ENCODE data around the gene PLA2G4E.

The PLA2G4E gene

GRCh38 chr15:41939986-41940385 is 80.9 kb downstream of the PLA2G4E start:
- DNase-seq (ENCODE audit: low read depth, low spot score) = no peak
- H3K4me3 ChIP-seq (ENCODE audit: low read depth, low read length) = no peak overlapping the region
- CTCF ChIA-PET = interaction anchor here (1.1 kb wide), 1 partner anchor 9 kb away, joined by 3 read pairs; no protein-coding TSS in a partner anchor
- TF ChIP-seq CTCF (IDR thresholded peaks at IDR 0.05; ENCODE audit: insufficient read depth, low read length, missing control alignments) = no peak
- POLR2A ChIA-PET = interaction anchor here (1.0 to 1.5 kb wide), 3 partner anchors 10 to 32 kb away, joined by 4 to 6 read pairs (median 5); partner anchors contain the start of gene EHD4

GRCh38 chr15:41937568-41937923 is 83.3 kb downstream of the PLA2G4E start:
- no peak for TF ChIP-seq CTCF (IDR thresholded peaks at IDR 0.05; ENCODE audit: insufficient read depth, low read length, missing control alignments)
- ChIA-PET CTCF (interaction anchor here (0.9 kb wide), 1 partner anchor 12 kb away, joined by 4 read pairs; no protein-coding TSS in a partner anchor), POLR2A (no interaction called here)
- H3K4me3 ChIP-seq (ENCODE audit: low read depth, low read length) = no peak overlapping the region
- no peak for DNase-seq (ENCODE audit: low read depth, low spot score)

GRCh38 chr15:41936649-41937567 is 83.9 kb downstream of the PLA2G4E start:
- no peak overlapping the region for H3K4me3 ChIP-seq (ENCODE audit: low read depth, low read length)
- no peak for TF ChIP-seq CTCF (IDR thresholded peaks at IDR 0.05; ENCODE audit: insufficient read depth, low read length, missing control alignments)
- ChIA-PET POLR2A (no interaction called here), CTCF (interaction anchor here (0.9 to 1.0 kb wide), 2 partner anchors 12 to 147 kb away, joined by 4 read pairs; no protein-coding TSS in a partner anchor)
- DNase-seq (ENCODE audit: low read depth, low spot score) = no peak

GRCh38 chr15:41936155-41936554 is 84.7 kb downstream of the PLA2G4E start:
- CTCF ChIA-PET = interaction anchor here (0.6 to 1.0 kb wide), 3 partner anchors 13 to 148 kb away, joined by 3 to 4 read pairs (median 3); no protein-coding TSS in a partner anchor
- POLR2A ChIA-PET = no interaction called here
- no peak for DNase-seq (ENCODE audit: low read depth, low spot score)
- no peak for TF ChIP-seq CTCF (IDR thresholded peaks at IDR 0.05; ENCODE audit: insufficient read depth, low read length, missing control alignments)
- no peak overlapping the region for H3K4me3 ChIP-seq (ENCODE audit: low read depth, low read length)

GRCh38 chr15:41935566-41936020 is 85.2 kb downstream of the PLA2G4E start:
- ChIA-PET CTCF (interaction anchor here (0.6 to 0.7 kb wide), 2 partner anchors 13 to 33 kb away, joined by 3 read pairs; no protein-coding TSS in a partner anchor), POLR2A (no interaction called here)
- no peak for DNase-seq (ENCODE audit: low read depth, low spot score)
- TF ChIP-seq CTCF (IDR thresholded peaks at IDR 0.05; ENCODE audit: insufficient read depth, low read length, missing control alignments) = no peak
- no peak overlapping the region for H3K4me3 ChIP-seq (ENCODE audit: low read depth, low read length)

GRCh38 chr15:41934843-41935242 is 86.0 kb downstream of the PLA2G4E start:
- POLR2A ChIA-PET = no interaction called here
- TF ChIP-seq CTCF (IDR thresholded peaks at IDR 0.05; ENCODE audit: insufficient read depth, low read length, missing control alignments) = no peak
- no peak for DNase-seq (ENCODE audit: low read depth, low spot score)
- no peak overlapping the region for H3K4me3 ChIP-seq (ENCODE audit: low read depth, low read length)
- CTCF ChIA-PET = interaction anchor here (0.7 to 2.1 kb wide), 2 partner anchors 8 to 338 kb away, joined by 4 to 5 read pairs; partner anchors contain the start of genes GANC and TMEM87A
